Activated CD4-positive, alpha-beta T cell treated with anti-CD3 and anti-CD28 coated beads for 36 hours (primary cell): ENCODE data around the gene TBC1D24. TPM values are rescaled to one million over a fixed set of nuclear protein-coding genes. Genes with fewer than 3 reads are reported as not detected.

Source experiments
- ATAC-seq: fragments of 200-7000 bp; cut with Tn5 transposase; one replicate; pipeline ENCODE4 v1.10.0; 2021; ENCODE audit warnings: mild to moderate bottlenecking, moderate library complexity
- CTCF ChIA-PET: fragments of 350-600 bp; sonication (Branson Sonifier 250); formaldehyde crosslinking; loops from one replicate; lab custom pipeline; 2021; ENCODE audit warnings: antibody characterized with exemption; lab: Charles Lee
- POLR2A ChIA-PET: fragments of 350-600 bp; sonication (Branson Sonifier 250); formaldehyde crosslinking; loops from one replicate; lab custom pipeline; 2021; ENCODE audit warnings: antibody characterized with exemption, inconsistent platforms; lab: Charles Lee
- DNase-seq: peaks from one replicate; pipeline ENCODE4 v3.0.0-alpha.2; 2020
- H3K27ac Mint-ChIP-seq: one replicate; pipeline ENCODE4 v1.8.0; 2021; ENCODE audit warnings: mixed read lengths
- H3K27me3 Mint-ChIP-seq: one replicate; pipeline ENCODE4 v1.8.0; 2021; ENCODE audit warnings: mixed read lengths
- H3K36me3 Mint-ChIP-seq: one replicate; pipeline ENCODE4 v1.8.0; 2021; ENCODE audit warnings: low read depth, mixed read lengths
- H3K4me1 Mint-ChIP-seq: one replicate; pipeline ENCODE4 v1.8.0; 2021; ENCODE audit warnings: mixed read lengths
- H3K4me3 Mint-ChIP-seq: one replicate; pipeline ENCODE4 v1.8.0; 2021; ENCODE audit warnings: mild to moderate bottlenecking, moderate library complexity, mixed read lengths
- H3K9me3 Mint-ChIP-seq: one replicate; pipeline ENCODE4 v1.8.0; 2021; ENCODE audit warnings: low read depth, mixed read lengths
- intact Hi-C, 2 experiments: fragments of 100-400 bp; cut with DNase I in 1 of 2; cut with micrococcal nuclease in 1 of 2; formaldehyde crosslinking; loops; one replicate each; pipeline versions ENCODE4 v1.14.2 to v1.15.1; 2022 to 2024; cut with DNase I, micrococcal nuclease
- total RNA-seq, 2 experiments: library from RNA; stranded (reverse); gene quantifications; one replicate each; pipeline ENCODE4 v1.2.3, GENCODE V29; 2021

The TBC1D24 gene
- total RNA-seq, 2 experiments from 2014 or later = 10.4 to 12.7 TPM

DNA sequence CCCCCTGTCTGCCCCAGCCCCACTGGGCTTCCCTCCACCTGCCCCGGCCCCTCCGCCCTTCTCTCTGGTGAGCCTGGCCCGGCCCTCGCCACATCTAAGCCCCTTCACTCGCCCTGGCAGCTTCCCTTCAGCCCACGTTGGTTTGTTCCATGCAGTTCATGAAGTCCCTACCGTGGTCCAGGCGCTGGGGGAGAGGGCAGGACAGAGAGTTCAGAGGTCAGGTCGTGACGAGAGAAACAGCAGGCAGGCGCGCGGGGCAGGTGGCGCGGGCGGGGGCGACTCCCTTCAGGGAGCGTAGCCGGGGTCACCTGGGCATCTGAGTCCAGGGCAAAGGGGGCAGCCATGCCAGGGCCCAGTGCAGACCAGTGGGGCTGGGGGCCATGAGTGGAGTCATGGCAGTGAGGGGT lies 23.9 kb upstream of the TBC1D24 start:
- Mint-ChIP-seq H3K4me3 (no peak overlapping the region), H3K27me3 (no peaks in the 10 kb centered on the region), H3K27ac (no peak overlapping the region), H3K4me1 (no peaks in the 10 kb centered on the region), H3K36me3 (peaks cover 47% of the 10 kb centered on the region), H3K9me3 (no peaks in the 10 kb centered on the region)
- ChIA-PET POLR2A (interaction anchor here (0.6 to 0.7 kb wide), 2 partner anchors 19 to 187 kb away, joined by 4 read pairs; no protein-coding TSS in a partner anchor), CTCF (no interaction called here)
- intact Hi-C loops = no loop called here
- no peak for DNase-seq
- no peak for ATAC-seq

DNA sequence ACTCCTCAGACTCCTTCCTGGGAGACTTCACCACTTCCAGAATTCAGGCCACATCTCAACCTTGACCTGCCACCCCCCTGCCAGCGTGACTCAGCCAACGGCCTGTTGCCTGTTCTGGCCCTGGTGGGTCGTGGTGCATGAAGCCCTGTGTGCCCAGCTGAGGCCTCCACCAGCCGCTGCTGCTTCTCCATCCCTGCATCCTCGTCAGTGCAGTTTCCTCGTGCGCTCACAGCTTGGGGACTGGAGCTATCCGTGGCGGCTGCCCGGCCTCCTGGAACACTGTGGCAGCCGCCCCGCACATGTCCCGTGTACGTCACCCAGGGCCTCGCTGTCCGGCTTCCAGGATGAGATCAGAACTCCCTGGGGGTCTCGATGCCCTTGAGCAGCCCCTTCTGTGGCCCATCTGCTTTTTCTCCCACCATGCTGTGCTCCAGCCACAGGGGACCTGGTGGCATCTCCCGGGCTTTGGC lies 23.0 kb upstream of the TBC1D24 start:
- ATAC-seq (no peak), DNase-seq (no peak)
- H3K4me1 Mint-ChIP-seq = no peaks in the 10 kb centered on the region
- peaks cover 46% of the 10 kb centered on the region for H3K36me3 Mint-ChIP-seq
- H3K9me3 Mint-ChIP-seq = no peaks in the 10 kb centered on the region
- intact Hi-C loops = no loop called here
- no peaks in the 10 kb centered on the region for H3K27me3 Mint-ChIP-seq
- ChIA-PET POLR2A (no interaction called here), CTCF (interaction anchor here (0.7 kb wide), 1 partner anchor 94 kb away, joined by 3 read pairs; no protein-coding TSS in a partner anchor)
- no peak overlapping the region for H3K4me3 Mint-ChIP-seq
- H3K27ac Mint-ChIP-seq = no peak overlapping the region

DNA sequence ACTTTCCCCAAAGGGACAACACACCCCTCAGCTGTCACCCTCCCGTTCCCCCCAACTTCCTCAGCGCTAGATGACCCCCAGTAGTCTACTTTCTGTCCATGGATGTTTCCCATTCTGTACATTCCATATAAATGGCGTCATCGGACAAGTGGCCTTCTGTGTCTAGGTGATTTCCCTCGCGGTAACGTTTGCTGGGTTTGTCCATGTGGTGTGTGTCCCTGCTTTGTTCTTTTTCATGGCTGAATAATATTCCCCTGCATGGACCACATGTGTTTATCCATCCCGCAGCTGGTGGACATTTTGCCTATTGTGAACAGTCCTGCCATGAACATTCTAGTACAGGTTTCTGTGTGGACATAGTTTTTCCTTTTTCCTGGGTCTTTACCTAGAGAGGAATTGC lies 22.3 kb upstream of the TBC1D24 start:
- POLR2A ChIA-PET = no interaction called here
- H3K27me3 Mint-ChIP-seq = no peaks in the 10 kb centered on the region
- intact Hi-C loops = no loop called here
- no peaks in the 10 kb centered on the region for H3K9me3 Mint-ChIP-seq
- no peaks in the 10 kb centered on the region for H3K4me1 Mint-ChIP-seq
- no peak overlapping the region for H3K4me3 Mint-ChIP-seq
- peaks cover 49% of the 10 kb centered on the region for H3K36me3 Mint-ChIP-seq
- ATAC-seq (no peak), DNase-seq (no peak)
- CTCF ChIA-PET = interaction anchor here (0.6 kb wide), 1 partner anchor 182 kb away, joined by 3 read pairs; no protein-coding TSS in a partner anchor
- H3K27ac Mint-ChIP-seq = no peak overlapping the region

DNA sequence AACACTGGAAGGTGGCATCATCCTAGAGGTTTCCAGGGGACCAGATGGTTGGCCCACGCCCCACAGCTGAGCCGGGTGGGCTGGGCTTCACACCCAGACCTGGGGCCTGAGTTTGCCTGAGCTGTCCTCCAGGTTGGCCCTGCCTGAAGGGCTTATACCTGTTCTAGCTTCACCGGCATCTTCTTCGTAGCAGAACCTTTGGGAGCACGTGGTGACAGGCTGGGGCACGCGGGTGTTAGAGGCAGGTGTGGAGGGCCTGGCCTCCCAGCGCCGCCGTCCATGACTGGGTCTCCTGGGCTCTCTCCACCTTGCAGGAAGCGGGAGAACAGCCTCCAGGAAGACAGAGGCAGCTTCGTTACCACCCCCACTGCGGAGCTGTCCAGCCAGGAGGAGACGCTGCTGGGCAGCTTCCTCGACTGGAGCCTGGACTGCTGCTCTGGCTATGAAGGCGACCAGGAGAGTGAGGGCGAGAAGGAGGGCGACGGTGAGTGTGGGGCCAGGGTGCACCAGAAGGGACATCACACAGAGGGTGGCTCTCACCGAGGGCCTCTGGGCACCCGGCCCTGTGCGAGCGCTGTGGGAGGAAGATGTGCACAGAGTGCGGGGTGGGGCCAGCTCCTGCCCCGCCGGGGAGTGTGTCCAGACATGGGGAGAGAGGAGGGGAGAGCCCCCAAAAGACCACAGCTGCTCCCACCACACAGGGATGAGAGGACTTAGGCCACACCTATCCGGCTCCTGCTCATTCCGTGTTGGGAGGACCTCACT lies 19.7 kb upstream of the TBC1D24 start:
- no peak overlapping the region for H3K4me3 Mint-ChIP-seq
- POLR2A ChIA-PET = interaction anchor here (0.6 kb wide), 1 partner anchor 10 kb away, joined by 3 read pairs; no protein-coding TSS in a partner anchor
- no peak for ATAC-seq

DNA sequence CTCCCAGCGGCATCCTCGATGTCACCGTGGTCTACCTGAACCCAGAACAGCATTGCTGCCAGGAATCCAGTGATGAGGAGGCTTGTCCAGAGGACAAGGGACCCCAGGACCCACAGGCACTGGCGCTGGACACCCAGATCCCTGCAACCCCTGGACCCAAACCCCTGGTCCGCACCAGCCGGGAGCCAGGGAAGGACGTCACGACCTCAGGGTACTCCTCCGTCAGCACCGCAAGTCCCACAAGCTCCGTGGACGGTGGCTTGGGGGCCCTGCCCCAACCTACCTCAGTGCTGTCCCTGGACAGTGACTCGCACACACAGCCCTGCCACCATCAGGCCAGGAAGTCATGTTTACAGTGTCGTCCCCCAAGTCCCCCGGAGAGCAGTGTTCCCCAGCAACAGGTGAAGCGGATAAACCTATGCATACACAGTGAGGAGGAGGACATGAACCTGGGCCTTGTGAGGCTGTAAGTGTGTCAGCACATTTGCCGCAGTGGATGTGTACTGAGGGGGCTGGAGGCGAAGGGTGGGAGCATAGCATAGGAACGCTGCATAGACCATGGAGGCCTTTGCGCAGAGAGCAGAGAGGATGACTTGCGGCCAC lies 18.3 kb upstream of the TBC1D24 start:
- Mint-ChIP-seq H3K27me3 (no peaks in the 10 kb centered on the region), H3K4me3 (no peak overlapping the region), H3K9me3 (no peaks in the 10 kb centered on the region), H3K27ac (no peak overlapping the region), H3K36me3 (peaks cover 33% of the 10 kb centered on the region), H3K4me1 (peaks cover 6% of the 10 kb centered on the region)
- POLR2A ChIA-PET = no interaction called here
- ATAC-seq (no peak), DNase-seq (no peak)
- intact Hi-C loops = no loop called here
- CTCF ChIA-PET = no interaction called here

More for the DNA sequence above, 19.7 kb upstream of the TBC1D24 start:
- Mint-ChIP-seq H3K36me3 (peaks cover 40% of the 10 kb centered on the region), H3K9me3 (no peaks in the 10 kb centered on the region), H3K4me1 (peaks cover 6% of the 10 kb centered on the region), H3K27me3 (no peaks in the 10 kb centered on the region), H3K27ac (no peak overlapping the region)
- intact Hi-C loops = no loop called here
- CTCF ChIA-PET = no interaction called here
- no peak for DNase-seq

DNA sequence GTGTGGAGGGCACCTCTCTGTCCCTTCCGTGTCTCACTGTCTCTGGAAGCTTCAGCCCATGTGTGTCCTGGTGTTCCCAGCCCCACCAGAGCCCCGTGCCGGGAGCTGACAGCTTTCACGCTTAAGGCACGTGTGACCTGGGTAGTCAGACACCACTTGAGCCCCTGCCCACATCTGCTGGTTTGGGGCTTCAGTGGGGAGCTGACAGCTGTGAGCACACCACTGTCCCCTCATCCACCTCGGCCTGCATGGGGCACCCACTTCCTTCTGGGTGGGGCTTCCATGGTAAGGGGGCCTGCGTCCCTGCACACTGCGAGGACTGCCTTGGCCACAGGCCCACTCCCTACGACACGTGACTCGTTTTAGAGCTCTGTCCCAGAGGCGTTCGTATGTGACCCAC lies 17.7 kb upstream of the TBC1D24 start:
- Mint-ChIP-seq H3K4me3 (no peak overlapping the region), H3K27ac (no peak overlapping the region), H3K36me3 (peaks cover 29% of the 10 kb centered on the region), H3K27me3 (no peaks in the 10 kb centered on the region), H3K4me1 (peaks cover 6% of the 10 kb centered on the region), H3K9me3 (no peaks in the 10 kb centered on the region)
- ATAC-seq (no peak), DNase-seq (no peak)
- intact Hi-C loops = no loop called here
- CTCF ChIA-PET = no interaction called here
- POLR2A ChIA-PET = no interaction called here

DNA sequence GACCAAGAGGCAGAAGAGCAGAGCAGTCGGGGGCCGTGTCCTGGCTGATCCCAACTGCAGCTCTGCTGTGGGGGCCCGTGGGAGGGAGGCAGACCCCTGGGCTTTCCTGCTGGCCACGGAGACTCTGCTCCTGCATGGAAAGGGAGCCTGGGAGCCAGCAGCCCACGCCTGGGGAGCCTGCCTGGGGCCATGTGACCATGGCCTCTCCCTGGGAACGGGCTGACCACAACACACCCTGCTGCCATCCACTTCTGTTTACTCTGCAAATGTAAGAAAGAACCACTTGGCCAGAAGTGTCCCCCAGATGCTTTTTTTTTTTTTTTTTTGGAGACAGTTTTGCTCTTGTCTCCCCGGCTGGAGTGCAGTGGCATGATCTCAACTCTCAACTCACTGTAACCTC lies 17.0 kb upstream of the TBC1D24 start:
- peaks cover 22% of the 10 kb centered on the region for H3K36me3 Mint-ChIP-seq

DNA sequence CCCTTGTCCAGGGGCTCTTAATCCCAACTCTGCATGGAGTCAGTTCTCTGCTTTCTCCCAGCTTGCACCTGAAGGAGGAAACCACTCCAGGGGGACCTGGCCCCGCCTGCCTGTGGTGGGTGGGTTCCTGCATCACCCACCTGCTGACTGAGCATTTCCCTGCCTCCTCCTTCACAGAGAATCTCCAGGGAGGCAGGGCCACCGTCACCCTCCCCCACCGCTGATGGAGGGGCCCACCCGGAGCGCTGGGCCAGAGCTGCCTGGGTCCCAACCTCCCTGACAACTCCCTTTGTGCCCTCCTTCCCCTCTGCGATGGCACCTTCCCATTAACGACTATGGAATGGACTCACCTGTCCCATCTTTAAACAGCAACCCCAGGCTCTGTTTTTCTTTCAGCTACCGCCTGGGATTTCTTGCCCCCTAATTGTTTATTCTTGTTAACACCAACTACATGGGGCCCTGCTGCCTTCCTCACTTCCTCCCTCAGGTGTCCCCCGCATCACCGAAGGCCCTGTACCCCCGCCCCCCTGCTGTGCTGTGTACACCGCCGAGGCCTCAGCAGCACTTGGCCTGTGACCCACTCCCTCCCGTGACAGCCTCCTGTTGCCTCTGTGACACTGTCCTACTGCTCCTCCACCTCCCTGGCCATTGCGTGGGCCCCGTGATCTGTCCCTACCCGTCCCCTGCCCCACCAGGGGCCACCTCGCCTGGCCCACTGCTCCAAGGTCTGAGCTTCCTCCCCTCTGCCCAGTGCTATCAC lies 15.9 kb upstream of the TBC1D24 start:
- Mint-ChIP-seq H3K27ac (peak overlapping the region; percentile 67), H3K36me3 (peaks cover 17% of the 10 kb centered on the region), H3K27me3 (no peaks in the 10 kb centered on the region), H3K4me3 (peak overlapping the region; percentile 73), H3K4me1 (peaks cover 6% of the 10 kb centered on the region), H3K9me3 (no peaks in the 10 kb centered on the region)
- ATAC-seq (no peak), DNase-seq (no peak)
- ChIA-PET CTCF (interaction anchor here (0.8 to 0.9 kb wide), 2 partner anchors 30 to 42 kb away, joined by 3 read pairs; partner anchors contain the start of gene CCNF), POLR2A (interaction anchor here (0.6 to 1.5 kb wide), 4 partner anchors 30 to 304 kb away, joined by 3 to 6 read pairs (median 4); partner anchors contain the start of genes ABCA3, CCNF and TRAF7)
- intact Hi-C loops = loop anchor here in 1 of 2 experiments (1.0 kb wide), 1 partner anchor 42 kb away; no protein-coding TSS in a partner anchor

More for the DNA sequence above, 17.0 kb upstream of the TBC1D24 start:
- H3K4me3 Mint-ChIP-seq = no peak overlapping the region
- ChIA-PET POLR2A (no interaction called here), CTCF (no interaction called here)
- no peaks in the 10 kb centered on the region for H3K27me3 Mint-ChIP-seq
- H3K9me3 Mint-ChIP-seq = no peaks in the 10 kb centered on the region
- no peak overlapping the region for H3K27ac Mint-ChIP-seq
- ATAC-seq = no peak
- no peak for DNase-seq
- intact Hi-C loops = no loop called here
- H3K4me1 Mint-ChIP-seq = peaks cover 6% of the 10 kb centered on the region

DNA sequence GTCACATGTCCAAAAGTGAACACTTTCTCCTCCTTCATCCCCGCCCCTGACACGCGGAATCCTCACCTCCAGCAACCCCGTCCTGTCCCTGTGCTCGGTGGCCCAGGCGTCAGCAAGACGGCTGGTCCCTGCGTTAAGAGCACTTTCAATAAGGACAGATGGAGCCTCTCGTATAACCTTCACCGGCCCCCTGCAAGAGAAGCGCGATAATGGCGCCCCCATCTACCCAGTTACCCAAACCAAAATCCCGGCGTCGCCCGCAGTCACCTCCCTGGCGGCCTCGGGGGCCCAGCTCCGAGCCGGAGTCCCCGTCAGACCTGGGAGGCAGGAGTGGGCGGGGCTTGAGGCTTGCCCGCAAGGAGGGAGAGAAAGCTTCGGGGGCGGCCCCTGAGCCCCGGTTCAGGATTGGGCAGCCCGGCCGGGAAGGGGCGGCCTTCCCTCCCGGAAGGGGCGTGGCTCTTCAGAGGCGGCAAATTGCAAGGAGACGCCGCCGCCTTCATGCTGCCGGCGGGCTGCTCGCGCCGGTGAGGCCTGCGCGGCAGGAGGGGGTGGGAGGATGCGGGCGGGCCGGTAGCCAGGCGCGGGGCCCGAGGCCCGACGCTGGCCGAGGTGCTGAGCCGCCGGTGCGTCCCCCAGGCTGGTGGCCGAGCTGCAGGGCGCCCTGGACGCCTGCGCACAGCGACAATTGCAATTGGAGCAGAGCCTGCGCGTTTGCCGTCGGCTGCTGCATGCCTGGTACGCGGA lies 15.1 kb upstream of the TBC1D24 start, which contains the start of gene TEDC2:
Gene TEDC2 (plus strand): TSS at position 463 of the 744 bp plus-strand sequence. CDS start 36 bp downstream, at position 499.
- DNase-seq (peak; percentile 99), ATAC-seq (peak; percentile 98)
- Mint-ChIP-seq H3K36me3 (peaks cover 17% of the 10 kb centered on the region), H3K4me1 (peaks cover 6% of the 10 kb centered on the region), H3K9me3 (no peaks in the 10 kb centered on the region), H3K4me3 (peak within 1 kb of the TSS; percentile 73), H3K27ac (peak within 1 kb of the TSS; percentile 67), H3K27me3 (no peaks in the 10 kb centered on the region)
- intact Hi-C loops = loop anchor here (1.0 to 5.0 kb wide), 9 partner anchors 14 to 192 kb away; partner anchors contain the start of genes ABCA3 (in 1 of the 2), ATP6V0C (in 1 of the 2), CCNF (in 1 of the 2) and RNPS1 (in 1 of the 2)
- POLR2A ChIA-PET = interaction anchor here (0.6 to 1.5 kb wide), 4 partner anchors 30 to 304 kb away, joined by 3 to 6 read pairs (median 4); partner anchors contain the start of genes ABCA3, CCNF and TRAF7
- CTCF ChIA-PET = interaction anchor here (0.6 to 0.9 kb wide), 3 partner anchors 31 to 42 kb away, joined by 3 read pairs; partner anchors contain the start of gene CCNF

DNA sequence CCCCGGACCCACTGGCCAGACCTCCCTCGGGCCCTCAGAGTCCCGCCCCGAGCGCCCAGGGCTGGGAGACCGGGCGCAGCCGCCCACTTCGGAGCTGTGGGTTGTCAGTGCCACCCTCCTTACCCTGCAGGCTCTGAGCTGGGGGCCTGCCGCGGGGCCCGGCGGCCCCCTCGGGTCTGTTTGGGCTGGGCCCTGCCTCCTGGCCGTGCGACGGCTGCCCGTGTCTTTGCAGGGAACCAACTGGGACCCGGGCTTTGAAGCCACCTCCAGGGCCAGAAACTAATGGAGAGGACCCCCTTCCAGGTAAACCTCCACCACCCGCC lies 14.6 kb upstream of the TBC1D24 start:
- intact Hi-C loops = loop anchor here (1.0 to 5.0 kb wide), 8 partner anchors 14 to 192 kb away; partner anchors contain the start of genes ABCA3 (in 1 of the 2), ATP6V0C (in 1 of the 2), CCNF (in 1 of the 2) and RNPS1 (in 1 of the 2)
- POLR2A ChIA-PET = interaction anchor here (1.1 to 1.5 kb wide), 2 partner anchors 120 to 305 kb away, joined by 4 to 6 read pairs; partner anchors contain the start of genes ABCA3 and TRAF7
- H3K27me3 Mint-ChIP-seq = no peaks in the 10 kb centered on the region
- H3K36me3 Mint-ChIP-seq = peaks cover 14% of the 10 kb centered on the region
- no peak for ATAC-seq
- no peaks in the 10 kb centered on the region for H3K9me3 Mint-ChIP-seq
- H3K4me3 Mint-ChIP-seq = peak overlapping the region; percentile 73
- CTCF ChIA-PET = interaction anchor here (0.6 kb wide), 1 partner anchor 38 kb away, joined by 3 read pairs; no protein-coding TSS in a partner anchor
- H3K27ac Mint-ChIP-seq = no peak overlapping the region
- no peak for DNase-seq
- H3K4me1 Mint-ChIP-seq = peaks cover 6% of the 10 kb centered on the region
